Endothelial cell of umbilical vein (primary cell): ENCODE data around the gene SMARCA4. TPM values are rescaled to one million over a fixed set of nuclear protein-coding genes. Genes with fewer than 3 reads are reported as not detected.

Experiments
- BruUV-seq: library from RNA; stranded (reverse); fragments of 400-500 nt; replicated peaks from 2 replicates; lab custom pipeline; 2021; lab: Mats Ljungman, UMichigan
- CTCF ChIA-PET: fragments of 300-600, 350-600 bp; sonication (Branson Sonifier 250); formaldehyde crosslinking; loops from one replicate; lab custom pipeline; 2021; ENCODE audit warnings: antibody characterized with exemption, inconsistent platforms; lab: Charles Lee
- POLR2A ChIA-PET: fragments of 300-600, 350-600 bp; sonication (Branson Sonifier 250); formaldehyde crosslinking; loops from one replicate; lab custom pipeline; 2021; ENCODE audit warnings: antibody characterized with exemption, inconsistent platforms; lab: Charles Lee
- DNase-seq: peaks from one replicate; pipeline ENCODE4 v3.0.0-alpha.2; 2011; ENCODE audit warnings: low read depth, low spot score
- FAIRE-seq: peaks from 2 replicates; lab custom pipeline; 2011; peaks lifted over from hg19 to GRCh38; lab: Jason Lieb, UNC
- H2AFZ ChIP-seq: 2 replicates; pipeline ENCODE4 v1.6.0; 2012; ENCODE audit warnings: low read depth, low read length, control low read depth, inconsistent platforms
- H3K27ac ChIP-seq: 2 replicates; pipeline ENCODE4 v1.5.1; 2011; ENCODE audit warnings: low read depth, mild to moderate bottlenecking, control low read depth, low read length, moderate library complexity; ENCODE audit not compliant: insufficient read depth
- H3K27me3 ChIP-seq, 2 experiments: 2 replicates each; pipeline versions ENCODE4 v1.6.0 to v1.6.1; 2011; ENCODE audit warnings: low read length in 2 of 2, mixed read lengths in 1 of 2; ENCODE audit not compliant: control insufficient read depth in 2 of 2, insufficient read depth in 2 of 2
- H3K36me3 ChIP-seq, 2 experiments: 2 replicates in 1 of 2; 3 replicates in 1 of 2; pipeline ENCODE4 v1.5.1; 2011; ENCODE audit warnings: low read length in 2 of 2, mild to moderate bottlenecking in 1 of 2, moderate library complexity in 1 of 2; ENCODE audit not compliant: control insufficient read depth in 2 of 2, insufficient read depth in 2 of 2; ENCODE audit errors: extremely low read depth in 1 of 2
- H3K4me1 ChIP-seq: 3 replicates; pipeline ENCODE4 v1.5.1; 2011; ENCODE audit warnings: mild to moderate bottlenecking, low read length; ENCODE audit not compliant: control insufficient read depth, insufficient read depth; ENCODE audit errors: extremely low read depth
- H3K4me2 ChIP-seq: 2 replicates; pipeline ENCODE4 v1.6.1; 2011; ENCODE audit warnings: low read length, control low read depth, mixed read lengths; ENCODE audit not compliant: insufficient read depth
- H3K4me3 ChIP-seq, 3 experiments: fragments of 200-600 bp in 1 of 3; sonication (generic), shearing (Covaris generic) in 1 of 3; replicated peaks in 1 of 3; 2 replicates each; pipeline ENCODE4 v1.5.1; 2011 to 2016; ENCODE audit warnings: control low read depth in 3 of 3, low read length in 3 of 3, mild to moderate bottlenecking in 2 of 3, inconsistent platforms in 1 of 3, low read depth in 1 of 3, moderate library complexity in 1 of 3; ENCODE audit not compliant: insufficient read depth in 1 of 3
- H3K79me2 ChIP-seq: 2 replicates; pipeline ENCODE4 v1.6.0; 2012; ENCODE audit warnings: low read length, inconsistent platforms; ENCODE audit not compliant: control insufficient read depth, insufficient read depth
- H3K9ac ChIP-seq: replicated peaks from 2 replicates; pipeline ENCODE3; 2011; ENCODE audit warnings: low read length, control low read depth; ENCODE audit not compliant: insufficient read depth; ENCODE audit errors: extremely low read depth
- H3K9me1 ChIP-seq: replicated peaks from 3 replicates; pipeline ENCODE4 v1.6.0; 2011; ENCODE audit warnings: mild to moderate bottlenecking, low read length; ENCODE audit not compliant: control insufficient read depth, insufficient read depth; ENCODE audit errors: extremely low read depth
- H3K9me3 ChIP-seq: replicated peaks from 2 replicates; pipeline ENCODE4 v1.5.1; 2012; ENCODE audit warnings: low read length, inconsistent platforms; ENCODE audit not compliant: control insufficient read depth, insufficient read depth
- H4K20me1 ChIP-seq: replicated peaks from 2 replicates; pipeline ENCODE3; 2011; ENCODE audit warnings: mild to moderate bottlenecking, low read length; ENCODE audit not compliant: control insufficient read depth, insufficient read depth; ENCODE audit errors: extremely low read depth
- CTCF ChIP-seq, 2 donors: IDR thresholded peaks; 1 replicate in 1 of 2; 2 replicates in 1 of 2; pipeline ENCODE4 v1.5.1; 2011; ENCODE audit warnings: low read length in 2 of 2, mild to moderate bottlenecking in 2 of 2, moderate library complexity in 2 of 2, control low read depth in 1 of 2, inconsistent platforms in 1 of 2, low read depth in 1 of 2; ENCODE audit not compliant: insufficient read depth in 1 of 2; ENCODE audit errors: extremely low read depth in 1 of 2
- EZH2 ChIP-seq: IDR thresholded peaks from 2 replicates; pipeline ENCODE4 v1.6.1; 2012; ENCODE audit warnings: borderline replicate concordance, low read depth, mild to moderate bottlenecking, moderate library complexity, low read length, inconsistent platforms; ENCODE audit not compliant: severe bottlenecking
- FOS ChIP-seq: IDR thresholded peaks from 2 replicates; pipeline ENCODE4 v1.6.1; 2011; ENCODE audit warnings: mild to moderate bottlenecking, low read length, moderate library complexity, borderline replicate concordance; ENCODE audit not compliant: insufficient read depth
- GATA2 ChIP-seq: IDR thresholded peaks from 2 replicates; pipeline ENCODE4 v1.7.0; 2011; ENCODE audit warnings: low read depth, mild to moderate bottlenecking, moderate library complexity, mixed read lengths, low read length; ENCODE audit not compliant: insufficient read length, insufficient read depth
- JUN ChIP-seq: IDR thresholded peaks from 2 replicates; pipeline ENCODE4 v1.6.1; 2011; ENCODE audit warnings: borderline replicate concordance, low read depth; ENCODE audit not compliant: insufficient read length, insufficient read depth
- MAX ChIP-seq: IDR thresholded peaks from 2 replicates; pipeline ENCODE4 v1.6.1; 2011; ENCODE audit not compliant: insufficient read depth, insufficient read length
- MYC ChIP-seq: IDR thresholded peaks from one replicate; pipeline ENCODE4 v1.6.1; 2011; ENCODE audit warnings: mild to moderate bottlenecking, low read depth, low read length
- POLR2A ChIP-seq: IDR thresholded peaks from 2 replicates; pipeline ENCODE4 v1.6.1; 2012; ENCODE audit warnings: low read depth, mild to moderate bottlenecking, control low read depth, low read length
- POLR2AphosphoS5 ChIP-seq: IDR thresholded peaks from 2 replicates; pipeline ENCODE4 v1.6.1; 2012; ENCODE audit warnings: low read depth, mild to moderate bottlenecking, control low read depth, low read length, moderate library complexity; ENCODE audit not compliant: insufficient read depth
- dilution Hi-C: fragments of 300-500 bp; cut with MboI; formaldehyde crosslinking; loops from one replicate; pipeline ENCODE4 v1.15.0; 2019; ENCODE audit warnings: low sequenced_read_pairs; ENCODE audit not compliant: extremely low pct_ligation_motif_present
- intact Hi-C: fragments of 100-400 bp; cut with micrococcal nuclease; formaldehyde crosslinking; loops from one replicate; pipeline ENCODE4 v1.10.0; 2022
- polyA plus RNA-seq, 4 experiments: library from polyadenylated mRNA; depleted of rRNA in 3 of 4; stranded (reverse) in 3 of 4; unstranded in 1 of 4; fragments of >200 nt; gene quantifications; 2 replicates each; pipeline versions ENCODE4 v1.2.1 to v1.2.3, GENCODE V29; 2011 to 2012; ENCODE audit warnings: missing spikeins in 1 of 4
- total RNA-seq: library from RNA; stranded (reverse); gene quantifications from 2 replicates; pipeline ENCODE4 v1.2.3, GENCODE V29; 2021

SMARCA4 gene
- total and polyA plus RNA-seq, 2 donors (not counting 3 experiments of a cell fraction or from before 2014, with no cell fraction given), result 65.0 to 177 TPM

GRCh38 chr19:11091703-11092153, 130.9 kb downstream of the SMARCA4 start:
- Histone ChIP-seq H3K9ac (peak overlapping the region; percentile 99), H3K27me3 (no peaks in the 10 kb centered on the region), H3K27ac (peak overlapping the region; percentile 83), H3K36me3 (peaks cover 0 to 3% of the 10 kb centered on the region in 2 experiments), H3K9me1 (no peaks in the 10 kb centered on the region), H4K20me1 (peaks cover 2% of the 10 kb centered on the region), H3K4me3 (peak overlapping the region in 2 of 3 experiments; percentile 58 to 96), H3K79me2 (peaks cover 63% of the 10 kb centered on the region), H2AFZ (no peak overlapping the region), H3K4me1 (peaks cover 65% of the 10 kb centered on the region), H3K4me2 (peak overlapping the region; percentile 98), H3K9me3 (no peaks in the 10 kb centered on the region)
- CTCF ChIA-PET, result interaction anchor here (0.6 to 3.2 kb wide), 3 partner anchors 34 to 155 kb away, joined by 3 to 20 read pairs (median 12); no protein-coding TSS in a partner anchor
- intact Hi-C loops (loop anchor here (10.0 kb wide), 2 partner anchors 157 to 587 kb away; partner anchors contain the start of gene KEAP1), dilution Hi-C loops (no loop called here)
- FAIRE-seq, result peak; percentile 97
- POLR2A ChIA-PET, result no interaction called here
- DNase-seq, result peak; percentile 95
- BruUV-seq, result no TSS peak
- TF ChIP-seq FOS (peak; percentile 87), CTCF (IDR thresholded peaks at IDR 0.05; ENCODE audit: extremely low read depth in 1 of 2, insufficient read depth in 1 of 2, low read depth in 1 of 2, low read length in 2 of 2) (no peak), MYC (no peak), EZH2 (no peak), MAX (no peak), JUN (peak; percentile 79), POLR2AphosphoS5 (peak; percentile 80), GATA2 (peak; percentile 71), POLR2A (no peak)
